H9 (cell line): ENCODE data around the gene INSR. TPM values are rescaled to one million over a fixed set of nuclear protein-coding genes. Genes with fewer than 3 reads are reported as not detected.

Experiments
- DNase-seq: peaks from one replicate; pipeline ENCODE4 v3.0.0-alpha.2; 2017
- H2AFZ ChIP-seq: one replicate; pipeline ENCODE4 v1.6.1; 2013; ENCODE audit warnings: mild to moderate bottlenecking, low read length, control low read depth, moderate library complexity
- H2AK5ac ChIP-seq: 2 replicates; pipeline ENCODE4 v1.6.1; 2013; ENCODE audit warnings: low read length, control low read depth, mixed read lengths; ENCODE audit not compliant: insufficient read length
- H2BK120ac ChIP-seq: one replicate; pipeline ENCODE4 v1.6.1; 2013; ENCODE audit warnings: low read depth, mild to moderate bottlenecking, low read length, control low read depth, inconsistent platforms; ENCODE audit not compliant: poor library complexity, severe bottlenecking
- H2BK12ac ChIP-seq: 2 replicates; pipeline ENCODE4 v1.6.1; 2013; ENCODE audit warnings: low read length, control low read depth, mixed read lengths, low read depth; ENCODE audit not compliant: insufficient read length
- H2BK15ac ChIP-seq: 2 replicates; pipeline ENCODE4 v1.6.1; 2013; ENCODE audit warnings: low read depth, low read length, control low read depth
- H2BK20ac ChIP-seq: one replicate; pipeline ENCODE4 v1.6.1; 2013; ENCODE audit warnings: low read depth, mild to moderate bottlenecking, low read length, control low read depth, inconsistent platforms; ENCODE audit not compliant: poor library complexity, severe bottlenecking
- H2BK5ac ChIP-seq: 2 replicates; pipeline ENCODE4 v1.6.1; 2013; ENCODE audit warnings: low read length, control low read depth, mixed read lengths; ENCODE audit not compliant: insufficient read length
- H3K14ac ChIP-seq: 2 replicates; pipeline ENCODE4 v1.6.1; 2013; ENCODE audit warnings: low read length, control low read depth; ENCODE audit not compliant: insufficient read depth
- H3K18ac ChIP-seq: 2 replicates; pipeline ENCODE4 v1.6.1; 2013; ENCODE audit warnings: low read depth, mild to moderate bottlenecking, mixed read lengths, low read length, control low read depth; ENCODE audit not compliant: insufficient read length
- H3K23ac ChIP-seq: 2 replicates; pipeline ENCODE4 v1.6.1; 2013; ENCODE audit warnings: low read length, control low read depth, mixed read lengths, low read depth; ENCODE audit not compliant: insufficient read length
- H3K23me2 ChIP-seq: 2 replicates; pipeline ENCODE4 v1.6.1; 2013; ENCODE audit warnings: low read depth, mild to moderate bottlenecking, mixed read lengths, low read length, control low read depth; ENCODE audit not compliant: insufficient read length, poor library complexity, severe bottlenecking
- H3K27ac ChIP-seq: 2 replicates; pipeline ENCODE4 v1.5.1; 2013; ENCODE audit warnings: low read length, control low read depth, mixed read lengths, low read depth; ENCODE audit not compliant: insufficient read length
- H3K27me3 ChIP-seq: 2 replicates; pipeline ENCODE4 v1.6.1; 2013; ENCODE audit warnings: low read length, control low read depth, inconsistent platforms; ENCODE audit not compliant: insufficient read depth
- H3K4ac ChIP-seq: 2 replicates; pipeline ENCODE4 v1.6.1; 2013; ENCODE audit warnings: low read depth, mild to moderate bottlenecking, control low read depth, inconsistent platforms, low read length, moderate library complexity
- H3K4me1 ChIP-seq: 2 replicates; pipeline ENCODE4 v1.6.1; 2013; ENCODE audit warnings: low read length, control low read depth, inconsistent platforms; ENCODE audit not compliant: insufficient read depth
- H3K4me2 ChIP-seq: 2 replicates; pipeline ENCODE4 v1.6.1; 2013; ENCODE audit warnings: low read length, control low read depth, mixed read lengths; ENCODE audit not compliant: insufficient read length, insufficient read depth
- H3K56ac ChIP-seq: 2 replicates; pipeline ENCODE4 v1.6.1; 2013; ENCODE audit warnings: low read depth, mild to moderate bottlenecking, mixed read lengths, low read length, control low read depth; ENCODE audit not compliant: insufficient read length
- H3K79me1 ChIP-seq: 2 replicates; pipeline ENCODE4 v1.6.1; 2013; ENCODE audit warnings: low read depth, mild to moderate bottlenecking, moderate library complexity, low read length, control low read depth, inconsistent platforms; ENCODE audit not compliant: insufficient read depth, poor library complexity, severe bottlenecking
- H3K79me2 ChIP-seq: 2 replicates; pipeline ENCODE4 v1.6.1; 2013; ENCODE audit warnings: low read length, control low read depth, inconsistent platforms; ENCODE audit not compliant: insufficient read depth
- H3K9ac ChIP-seq: 2 replicates; pipeline ENCODE4 v1.6.1; 2013; ENCODE audit warnings: low read length, control low read depth, mixed read lengths; ENCODE audit not compliant: insufficient read length; ENCODE audit errors: extremely low read depth
- H3K9me3 ChIP-seq: one replicate; pipeline ENCODE4 v1.6.1; 2013; ENCODE audit warnings: low read depth, low read length, inconsistent platforms; ENCODE audit not compliant: control insufficient read depth
- H3T11ph ChIP-seq: one replicate; pipeline ENCODE4 v1.6.1; 2013; ENCODE audit warnings: mild to moderate bottlenecking, low read length, control low read depth, inconsistent platforms
- H4K20me1 ChIP-seq: one replicate; pipeline ENCODE4 v1.6.1; 2013; ENCODE audit not compliant: control insufficient read depth, insufficient read length, insufficient read depth
- H4K5ac ChIP-seq: 2 replicates; pipeline ENCODE4 v1.6.1; 2013; ENCODE audit warnings: low read depth, mild to moderate bottlenecking, mixed read lengths, low read length, control low read depth; ENCODE audit not compliant: insufficient read length
- H4K8ac ChIP-seq: replicated peaks from 2 replicates; pipeline ENCODE4 v1.6.1; 2013; ENCODE audit warnings: low read length, control low read depth, mixed read lengths, low read depth; ENCODE audit not compliant: insufficient read length
- H4K91ac ChIP-seq: 2 replicates; pipeline ENCODE4 v1.6.1; 2013; ENCODE audit warnings: low read depth, mild to moderate bottlenecking, moderate library complexity, mixed read lengths, low read length, control low read depth; ENCODE audit not compliant: insufficient read length
- H3K27ac Mint-ChIP-seq, 3 experiments: 2 replicates in 2 of 3; 3 replicates in 1 of 3; pipeline ENCODE4 v1.8.0; 2020 to 2021; ENCODE audit warnings: mixed read lengths in 3 of 3, mild to moderate bottlenecking in 1 of 3, moderate library complexity in 1 of 3
- H3K27me3 Mint-ChIP-seq: 2 replicates; pipeline ENCODE4 v1.8.0; 2021; ENCODE audit warnings: low read depth, mild to moderate bottlenecking, moderate library complexity, mixed read lengths
- H3K36me3 Mint-ChIP-seq, 3 experiments: 2 replicates in 2 of 3; 3 replicates in 1 of 3; pipeline ENCODE4 v1.8.0; 2020 to 2021; ENCODE audit warnings: low read depth in 3 of 3, mixed read lengths in 3 of 3; ENCODE audit not compliant: insufficient read depth in 1 of 3
- H3K4me1 Mint-ChIP-seq, 2 experiments: 2 replicates each; pipeline ENCODE4 v1.8.0; 2020; ENCODE audit warnings: mixed read lengths in 2 of 2
- H3K4me3 Mint-ChIP-seq, 2 experiments: 2 replicates in 1 of 2; 3 replicates in 1 of 2; pipeline ENCODE4 v1.8.0; 2020 to 2021; ENCODE audit warnings: mild to moderate bottlenecking in 2 of 2, mixed read lengths in 2 of 2, moderate library complexity in 1 of 2
- H3K9me3 Mint-ChIP-seq, 2 experiments: 2 replicates in 1 of 2; 3 replicates in 1 of 2; pipeline ENCODE4 v1.8.0; 2020; ENCODE audit warnings: mild to moderate bottlenecking in 2 of 2, mixed read lengths in 2 of 2, moderate library complexity in 1 of 2
- CTCF ChIP-seq: fragments of 200-600 bp; sonication (generic); conservative IDR thresholded peaks from 3 replicates; pipeline ENCODE4 v1.8.0; 2021; ENCODE audit warnings: antibody characterized with exemption, mild to moderate bottlenecking
- WGBS: extraction: QIAGEN DNeasy Blood & Tissue Kit; methylation state at CpG from one replicate; pipeline ENCODE4 v1.1.7; 2013; ENCODE audit warnings: missing lambda C conversion rate, low lambda C conversion rate, mixed read lengths; ENCODE audit not compliant: insufficient read length; ENCODE audit errors: extremely low coverage; 5-methylcytosine and 5-hydroxymethylcytosine counted together
- total RNA-seq: library from RNA; stranded (reverse); gene quantifications from 2 replicates; pipeline ENCODE4 v1.2.1, GENCODE V29; 2021

Gene INSR
- total RNA-seq, 1 experiment from 2014 or later = 39.8 TPM

DNA sequence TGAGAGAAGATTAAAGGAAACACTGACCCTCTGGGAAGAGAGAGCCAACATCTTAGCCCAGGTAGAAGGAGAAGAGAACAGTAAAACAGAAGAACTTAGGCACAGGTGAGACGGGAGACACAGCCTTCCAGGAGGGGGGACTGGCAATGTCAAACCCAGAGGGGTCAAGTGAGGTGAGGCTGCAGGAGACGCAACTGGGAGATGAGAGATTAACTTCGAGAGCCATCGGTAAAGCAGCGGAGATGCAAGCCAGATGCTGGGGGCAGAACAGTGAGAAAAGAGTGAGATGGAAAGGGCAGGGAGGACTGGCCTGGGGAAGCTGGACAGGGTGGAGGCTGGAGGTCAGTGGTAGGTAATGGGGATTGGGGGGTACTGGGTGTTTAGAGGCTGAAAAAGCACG lies 5.2 kb downstream of the INSR start:
- Histone ChIP-seq H3K9me3 (no peaks in the 10 kb centered on the region), H2BK12ac (no peak overlapping the region), H2AK5ac (no peak overlapping the region), H3K18ac (no peak overlapping the region), H2BK120ac (no peak overlapping the region), H3T11ph (no peak overlapping the region), H3K56ac (no peak overlapping the region), H2BK20ac (no peak overlapping the region), H3K23me2 (no peaks in the 10 kb centered on the region), H2BK5ac (no peak overlapping the region), H4K91ac (no peak overlapping the region), H3K4me2 (no peak overlapping the region), H3K79me2 (peaks cover 2% of the 10 kb centered on the region; the same call in 1 of the 2 replicates), H2BK15ac (no peak overlapping the region), H3K9ac (no peak overlapping the region), H3K4ac (no peak overlapping the region), H4K5ac (no peak overlapping the region), H3K4me1 (no peaks in the 10 kb centered on the region), H3K14ac (no peak overlapping the region), H2AFZ (no peak overlapping the region), H3K79me1 (no peaks in the 10 kb centered on the region), H3K23ac (no peak overlapping the region), H3K27me3 (no peaks in the 10 kb centered on the region), H4K8ac (no peak overlapping the region), H3K27ac (no peak overlapping the region), H4K20me1 (no peaks in the 10 kb centered on the region)
- no peak for DNase-seq
- Mint-ChIP-seq H3K4me1 (peaks cover 32 to 38% of the 10 kb centered on the region in 2 experiments), H3K36me3 (peaks cover 0 to 6% (median 1%) of the 10 kb centered on the region in 3 experiments; a peak in 3 of 7 replicates), H3K4me3 (no peak overlapping the region), H3K9me3 (no peaks in the 10 kb centered on the region), H3K27me3 (peaks cover 6% of the 10 kb centered on the region; the same call in 1 of the 2 replicates), H3K27ac (peak overlapping the region; percentile 1 to 46 (median 40); a peak in 5 of 7 replicates)
- no CpG with 5 or more reads among the region's 6 CpGs for WGBS
- no peak for TF ChIP-seq CTCF
